Left kidney (tissue), 2 donors: ENCODE results near the gene PEAR1. TPM values are rescaled to one million over a fixed set of nuclear protein-coding genes. Genes with fewer than 3 reads are reported as not detected.

Experiments used
- DNase-seq: peaks from one replicate; pipeline ENCODE4 v3.0.0-alpha.2; 2013
- polyA plus RNA-seq: library from polyadenylated mRNA; unstranded; fragments of 120-200 nt; gene quantifications from one replicate; pipeline ENCODE4 v1.2.1, GENCODE V29; 2013; ENCODE audit not compliant: insufficient read length

The PEAR1 gene
- polyA plus RNA-seq, 1 donor = 21.1 TPM

DNA sequence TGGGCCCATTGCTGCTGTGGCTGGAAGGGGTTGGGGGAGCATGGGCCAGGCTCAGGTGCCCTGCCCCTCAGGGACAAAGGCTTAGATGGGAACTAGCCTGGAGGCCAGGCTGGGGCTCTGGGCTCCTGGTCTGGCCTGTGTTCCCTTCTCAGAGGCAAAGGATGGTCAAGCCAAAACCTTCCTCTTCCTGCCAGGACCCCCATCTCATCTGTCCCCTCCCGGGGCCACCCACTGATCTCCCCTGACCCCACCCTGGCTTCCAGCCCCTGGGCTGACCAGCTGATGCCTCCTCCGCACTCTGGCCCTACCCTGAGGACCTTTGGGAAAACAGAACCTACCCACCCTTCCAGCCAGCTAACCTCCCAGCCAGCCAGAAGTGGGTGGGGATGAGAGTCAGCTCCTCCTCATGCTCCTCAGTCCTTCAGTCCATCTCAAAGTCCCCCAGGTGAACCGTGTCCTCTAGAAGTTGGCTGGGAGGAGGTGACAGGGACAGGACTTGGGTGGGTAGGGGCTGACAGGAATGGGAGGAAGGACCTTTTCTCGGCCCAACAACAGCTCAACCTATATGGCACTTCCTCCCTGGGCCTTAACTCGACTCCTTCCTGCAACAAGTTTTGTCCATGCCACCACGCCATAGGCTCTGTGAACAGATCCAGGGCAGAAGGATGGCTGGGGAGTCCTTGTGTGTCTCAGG is 7.5 kb downstream of the PEAR1 start:
- no peak for DNase-seq

DNA sequence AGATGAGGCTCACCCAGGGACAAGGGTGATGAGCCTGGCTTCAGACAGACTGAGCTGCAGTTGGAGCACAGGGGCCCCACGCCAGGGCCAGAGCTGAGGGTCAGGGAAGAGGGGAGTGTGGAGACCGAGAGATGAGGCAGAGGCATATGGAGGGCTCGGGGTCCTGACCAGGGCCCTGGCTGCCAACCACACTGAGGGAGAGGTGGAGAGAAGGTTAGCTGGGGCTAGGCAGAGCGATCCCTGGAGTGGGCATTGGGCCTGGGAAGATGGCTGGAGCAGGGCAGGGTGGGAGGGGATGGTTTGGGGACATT is 8.0 kb downstream of the PEAR1 start:
- DNase-seq = no peak

DNA sequence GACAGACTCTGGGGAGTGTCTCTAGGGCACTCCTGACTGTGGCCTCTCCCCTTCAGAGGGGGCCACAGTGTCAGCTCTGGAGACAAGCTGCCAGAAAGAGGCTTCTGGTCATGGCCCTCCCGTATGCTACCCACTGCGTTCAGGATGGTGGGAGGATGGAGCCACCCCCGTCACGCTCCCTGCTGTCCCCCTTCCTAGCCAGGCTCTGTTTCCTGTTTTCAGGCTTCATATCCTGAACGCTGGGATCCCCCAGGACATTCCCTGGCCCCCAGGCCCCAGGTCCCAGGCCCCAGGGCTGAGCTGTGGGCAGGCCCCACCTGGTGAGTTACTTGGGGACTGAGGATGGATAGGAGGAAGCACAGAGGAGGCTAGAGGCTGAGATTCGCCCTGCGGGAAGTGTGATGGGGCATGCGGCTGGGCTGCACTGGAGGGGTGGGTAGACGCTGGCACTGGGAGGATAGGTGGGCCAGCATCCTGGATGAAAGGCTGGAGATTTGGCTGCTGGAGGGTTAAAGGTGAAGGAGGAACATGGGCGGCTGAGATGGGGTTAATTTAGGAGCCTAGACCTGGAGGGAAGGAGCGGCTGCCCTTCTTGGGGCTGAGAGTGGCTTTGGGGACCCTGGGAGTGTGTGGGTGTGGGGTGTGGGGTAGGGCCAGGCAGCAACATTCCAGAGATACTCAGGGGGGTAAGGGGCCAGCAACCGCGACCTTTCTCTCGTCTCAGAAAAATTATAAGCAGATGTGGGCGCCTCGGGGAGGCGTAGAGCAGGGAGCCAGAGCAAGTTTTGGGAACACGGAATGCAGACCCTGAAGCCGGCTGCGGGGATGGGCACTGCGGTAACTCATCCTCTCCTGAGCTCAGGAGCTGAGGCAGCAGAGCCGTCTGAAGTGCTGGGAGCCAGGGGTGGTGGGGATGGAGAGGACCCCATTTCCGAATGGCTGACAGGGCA is 8.7 kb downstream of the PEAR1 start:
- no peak for DNase-seq

DNA sequence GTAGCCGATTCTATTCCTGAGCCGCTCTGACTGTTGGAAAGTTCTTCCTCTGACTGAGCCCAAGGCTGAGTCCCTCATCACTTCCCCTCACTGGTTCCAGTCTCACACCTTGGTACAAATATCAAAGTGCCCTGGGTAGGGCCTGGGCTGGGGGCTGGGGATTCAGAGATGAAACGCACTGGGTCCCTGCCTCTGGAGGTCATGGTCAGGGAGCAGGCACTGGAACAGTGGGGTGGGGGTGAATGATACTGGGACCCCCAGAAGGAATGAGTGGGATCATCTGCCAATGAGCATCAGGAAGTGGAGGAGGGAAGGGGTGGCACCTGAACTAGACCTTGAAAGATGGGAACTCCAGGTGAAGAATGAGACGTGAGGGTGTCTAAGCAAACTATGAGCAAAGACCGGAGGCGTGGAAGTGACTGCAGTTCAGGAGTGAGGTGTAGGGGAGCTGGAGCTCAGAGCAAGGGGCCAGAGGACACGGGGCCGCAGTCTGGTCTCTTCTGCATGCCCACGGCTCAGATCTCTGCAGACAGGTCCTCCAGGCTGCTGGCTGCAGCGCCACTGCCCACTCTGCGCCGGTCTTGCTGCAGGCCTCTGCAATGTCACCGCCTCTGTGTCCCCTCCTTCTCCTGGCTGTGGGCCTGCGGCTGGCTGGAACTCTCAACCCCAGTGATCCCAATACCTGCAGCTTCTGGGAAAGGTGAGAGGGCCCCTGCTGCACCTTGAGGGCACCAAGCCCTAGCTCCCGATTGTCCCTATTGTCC is 10.0 kb downstream of the PEAR1 start:
- DNase-seq = no peak

DNA sequence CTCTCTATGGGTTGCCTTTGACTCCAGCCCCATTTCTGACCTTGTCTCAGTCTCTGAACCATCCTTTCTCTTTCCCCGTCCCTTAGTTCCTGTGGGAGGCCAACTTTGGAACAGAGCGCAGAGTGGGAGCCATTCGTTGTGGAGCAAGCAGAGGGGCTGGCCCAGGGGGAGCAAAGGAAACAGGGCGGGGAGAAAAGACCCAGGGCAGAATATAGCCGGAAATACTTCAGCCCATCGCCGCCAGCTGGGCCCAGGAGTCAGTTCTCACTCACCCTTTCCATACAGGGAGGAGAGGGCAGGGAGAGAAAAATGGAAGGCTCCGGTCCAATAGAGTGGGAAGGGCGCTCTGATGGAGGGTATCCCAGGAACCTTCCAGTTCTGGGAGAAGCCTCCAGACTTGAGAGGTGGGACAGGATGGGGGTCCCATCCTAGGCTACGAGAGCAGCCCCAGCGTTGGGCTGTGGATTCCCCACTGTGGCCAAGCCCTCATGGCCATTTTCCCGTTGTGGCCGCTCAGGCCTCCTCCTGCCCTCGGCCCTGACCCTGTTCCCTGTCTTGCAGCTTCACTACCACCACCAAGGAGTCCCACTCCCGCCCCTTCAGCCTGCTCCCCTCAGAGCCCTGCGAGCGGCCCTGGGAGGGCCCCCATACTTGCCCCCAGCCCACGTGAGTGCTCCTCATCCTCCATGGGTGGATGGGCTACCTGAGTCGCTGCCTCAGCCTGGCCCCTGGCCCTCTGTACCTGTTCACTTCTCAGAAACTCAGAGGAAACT is 10.9 kb downstream of the PEAR1 start:
- no peak for DNase-seq

DNA sequence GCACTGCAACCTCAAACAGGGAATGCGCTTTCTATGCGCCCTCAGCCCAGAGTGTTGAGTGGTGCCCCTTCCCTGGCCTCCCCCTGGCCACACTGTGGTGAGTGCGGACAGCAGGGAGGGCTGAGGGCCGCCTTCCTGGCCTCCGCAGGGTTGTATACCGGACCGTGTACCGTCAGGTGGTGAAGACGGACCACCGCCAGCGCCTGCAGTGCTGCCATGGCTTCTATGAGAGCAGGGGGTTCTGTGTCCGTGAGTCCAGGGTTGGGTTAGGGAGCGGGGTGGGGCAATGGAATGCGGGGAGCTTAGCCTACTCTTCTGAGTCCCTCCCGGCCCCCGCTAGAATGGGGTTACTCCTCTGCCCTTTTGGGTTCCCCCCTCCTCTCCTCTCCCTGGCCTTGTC is 11.7 kb downstream of the PEAR1 start:
- no peak for DNase-seq

DNA sequence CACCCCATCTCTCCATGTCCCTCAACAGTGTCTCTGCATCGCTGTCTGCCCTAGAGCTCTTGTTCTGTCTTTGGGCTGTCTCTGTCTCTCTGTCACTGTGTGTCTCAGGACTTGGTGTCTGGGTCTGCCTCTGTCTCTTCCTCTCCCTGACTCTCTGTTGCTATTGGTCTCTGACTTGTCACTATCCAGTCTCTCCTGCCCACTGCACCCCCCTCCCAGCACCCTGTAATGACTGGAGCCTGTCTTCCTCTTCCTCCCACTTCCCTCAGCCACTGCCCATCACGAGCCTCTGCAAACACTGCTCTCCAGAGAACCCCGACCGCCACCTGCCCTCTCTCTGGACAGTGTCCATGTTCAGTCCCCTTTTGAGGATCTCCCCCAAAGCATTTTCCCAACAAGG is 12.1 kb downstream of the PEAR1 start:
- DNase-seq = no peak

DNA sequence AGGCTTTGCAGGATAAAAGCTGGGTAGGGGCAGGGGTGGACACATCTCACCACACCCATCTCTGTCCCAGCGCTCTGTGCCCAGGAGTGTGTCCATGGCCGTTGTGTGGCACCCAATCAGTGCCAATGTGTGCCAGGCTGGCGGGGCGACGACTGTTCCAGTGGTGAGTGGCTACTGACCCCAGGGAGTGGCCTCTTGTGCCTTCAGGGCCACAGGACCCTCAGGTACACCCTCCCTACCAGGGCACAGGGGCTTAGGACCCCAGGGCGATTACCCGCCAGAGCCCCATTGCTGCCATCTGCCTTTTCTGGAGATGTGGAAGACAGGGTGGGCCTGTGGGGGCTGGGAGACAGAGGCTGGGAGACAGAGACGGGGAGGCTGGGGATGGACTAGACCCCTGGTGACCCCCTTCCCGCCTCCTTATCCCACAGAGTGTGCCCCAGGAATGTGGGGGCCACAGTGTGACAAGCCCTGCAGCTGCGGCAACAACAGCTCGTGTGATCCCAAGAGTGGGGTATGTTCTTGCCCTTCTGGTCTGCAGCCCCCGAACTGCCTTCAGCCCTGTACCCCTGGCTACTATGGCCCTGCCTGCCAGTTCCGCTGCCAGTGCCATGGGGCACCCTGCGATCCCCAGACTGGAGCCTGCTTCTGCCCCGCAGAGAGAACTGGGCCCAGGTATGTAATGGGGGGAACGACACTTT is 12.8 kb downstream of the PEAR1 start:
- no peak for DNase-seq

DNA sequence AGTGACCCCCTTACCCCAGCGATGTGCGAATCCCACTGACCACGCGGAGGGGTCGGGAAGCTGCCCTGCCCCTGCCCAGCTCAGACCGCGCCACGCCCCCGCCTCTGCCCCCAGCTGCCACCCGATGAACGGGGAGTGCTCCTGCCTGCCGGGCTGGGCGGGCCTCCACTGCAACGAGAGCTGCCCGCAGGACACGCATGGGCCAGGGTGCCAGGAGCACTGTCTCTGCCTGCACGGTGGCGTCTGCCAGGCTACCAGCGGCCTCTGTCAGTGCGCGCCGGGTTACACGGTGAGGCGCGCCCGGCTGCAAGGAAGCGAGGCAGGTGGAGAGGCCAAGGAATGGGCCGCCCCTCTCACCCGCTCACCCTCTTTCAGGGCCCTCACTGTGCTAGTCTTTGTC is 15.0 kb downstream of the PEAR1 start:
- DNase-seq = no peak

DNA sequence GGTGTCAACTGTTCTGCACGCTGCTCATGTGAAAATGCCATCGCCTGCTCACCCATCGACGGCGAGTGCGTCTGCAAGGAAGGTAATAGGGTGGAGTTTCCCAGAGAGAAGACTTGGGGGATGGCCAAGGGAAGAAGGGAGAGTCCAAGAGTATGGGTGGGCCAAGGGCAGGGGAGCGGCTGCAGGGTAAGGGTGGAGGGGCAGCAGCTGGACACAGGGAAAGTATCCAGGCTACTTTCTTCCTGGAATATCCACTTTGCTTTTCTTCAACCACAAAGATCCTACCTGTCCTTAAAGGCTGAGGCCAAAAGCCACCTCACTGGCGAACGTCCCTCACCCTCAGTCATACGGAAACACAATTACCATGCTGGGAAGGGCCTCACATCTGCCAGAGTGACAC is 15.4 kb downstream of the PEAR1 start:
- DNase-seq = no peak

DNA sequence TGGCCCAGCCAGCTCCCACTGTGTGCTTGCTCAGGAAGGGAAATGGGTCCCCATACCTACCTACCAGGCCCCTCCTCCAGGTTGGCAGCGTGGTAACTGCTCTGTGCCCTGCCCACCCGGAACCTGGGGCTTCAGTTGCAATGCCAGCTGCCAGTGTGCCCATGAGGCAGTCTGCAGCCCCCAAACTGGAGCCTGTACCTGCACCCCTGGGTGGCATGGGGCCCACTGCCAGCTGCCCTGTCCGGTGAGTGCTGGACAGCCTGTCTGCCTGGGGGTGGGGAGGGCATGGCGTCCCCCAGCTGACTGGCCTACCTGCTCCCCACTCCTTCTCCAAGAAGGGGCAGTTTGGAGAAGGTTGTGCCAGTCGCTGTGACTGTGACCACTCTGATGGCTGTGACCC is 16.2 kb downstream of the PEAR1 start:
- no peak for DNase-seq

DNA sequence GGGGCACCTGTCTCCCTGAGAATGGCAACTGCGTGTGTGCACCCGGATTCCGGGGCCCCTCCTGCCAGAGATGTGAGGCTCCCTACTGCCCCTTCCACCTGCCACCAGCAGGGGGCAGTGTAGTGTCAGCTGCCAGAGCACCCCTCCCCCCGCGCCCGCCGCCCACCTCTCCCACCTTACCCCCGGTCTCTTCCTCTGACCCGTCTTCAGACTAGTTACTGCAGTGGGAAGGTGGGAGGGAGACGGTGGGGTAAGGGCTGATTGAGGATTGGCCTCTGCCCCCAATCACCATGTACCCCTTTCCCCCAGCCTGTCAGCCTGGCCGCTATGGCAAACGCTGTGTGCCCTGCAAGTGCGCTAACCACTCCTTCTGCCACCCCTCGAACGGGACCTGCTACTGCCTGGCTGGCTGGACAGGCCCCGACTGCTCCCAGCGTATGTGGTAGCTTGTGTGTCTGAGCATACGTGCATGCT is 16.8 kb downstream of the PEAR1 start:
- DNase-seq = no peak

DNA sequence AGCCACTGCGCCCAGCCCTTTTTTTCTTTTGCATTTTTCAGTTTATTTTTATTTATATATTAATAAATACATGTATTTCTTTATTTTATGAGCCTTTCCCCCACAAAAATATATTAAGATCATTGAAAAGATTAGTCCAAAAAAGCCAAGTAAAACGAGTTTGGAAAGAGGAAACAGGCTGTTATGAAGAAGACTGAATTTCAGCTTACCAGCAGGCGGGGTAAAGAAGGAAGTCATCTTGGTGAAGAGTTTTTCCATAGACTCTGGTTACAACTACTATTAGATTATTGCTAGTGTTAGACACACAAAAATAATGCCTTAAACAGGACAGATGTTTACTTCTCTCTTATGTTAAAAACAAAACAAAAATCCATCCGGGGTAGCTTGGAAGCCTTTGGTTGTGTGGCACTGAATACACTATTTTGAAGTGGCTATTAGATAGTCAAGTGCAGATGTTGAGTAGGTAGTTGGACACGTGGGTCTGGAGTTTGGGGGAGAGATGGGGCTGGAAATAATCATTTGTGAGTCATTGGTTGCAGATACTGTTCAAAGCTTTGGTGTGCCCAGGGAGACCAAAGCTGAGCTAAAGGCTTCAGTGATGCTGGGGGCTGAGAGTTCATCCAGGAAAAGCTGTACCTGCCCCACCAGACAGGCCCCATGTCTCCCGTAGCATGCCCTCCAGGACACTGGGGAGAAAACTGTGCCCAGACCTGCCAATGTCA is 18.2 kb downstream of the PEAR1 start:
- DNase-seq = no peak

DNA sequence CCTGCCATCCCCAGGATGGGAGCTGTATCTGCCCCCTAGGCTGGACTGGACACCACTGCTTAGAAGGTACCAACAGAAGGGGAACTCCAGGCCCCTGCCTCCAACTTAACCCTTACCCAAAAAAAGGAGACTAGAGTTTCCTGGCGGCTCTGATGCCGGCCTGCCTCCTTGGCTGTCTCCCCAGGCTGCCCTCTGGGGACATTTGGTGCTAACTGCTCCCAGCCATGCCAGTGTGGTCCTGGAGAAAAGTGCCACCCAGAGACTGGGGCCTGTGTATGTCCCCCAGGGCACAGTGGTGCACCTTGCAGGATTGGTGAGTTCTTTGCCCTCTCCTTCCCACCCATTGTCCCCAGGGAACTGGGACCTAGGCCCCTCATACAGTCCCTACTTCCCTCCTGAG is 18.8 kb downstream of the PEAR1 start:
- no peak for DNase-seq

DNA sequence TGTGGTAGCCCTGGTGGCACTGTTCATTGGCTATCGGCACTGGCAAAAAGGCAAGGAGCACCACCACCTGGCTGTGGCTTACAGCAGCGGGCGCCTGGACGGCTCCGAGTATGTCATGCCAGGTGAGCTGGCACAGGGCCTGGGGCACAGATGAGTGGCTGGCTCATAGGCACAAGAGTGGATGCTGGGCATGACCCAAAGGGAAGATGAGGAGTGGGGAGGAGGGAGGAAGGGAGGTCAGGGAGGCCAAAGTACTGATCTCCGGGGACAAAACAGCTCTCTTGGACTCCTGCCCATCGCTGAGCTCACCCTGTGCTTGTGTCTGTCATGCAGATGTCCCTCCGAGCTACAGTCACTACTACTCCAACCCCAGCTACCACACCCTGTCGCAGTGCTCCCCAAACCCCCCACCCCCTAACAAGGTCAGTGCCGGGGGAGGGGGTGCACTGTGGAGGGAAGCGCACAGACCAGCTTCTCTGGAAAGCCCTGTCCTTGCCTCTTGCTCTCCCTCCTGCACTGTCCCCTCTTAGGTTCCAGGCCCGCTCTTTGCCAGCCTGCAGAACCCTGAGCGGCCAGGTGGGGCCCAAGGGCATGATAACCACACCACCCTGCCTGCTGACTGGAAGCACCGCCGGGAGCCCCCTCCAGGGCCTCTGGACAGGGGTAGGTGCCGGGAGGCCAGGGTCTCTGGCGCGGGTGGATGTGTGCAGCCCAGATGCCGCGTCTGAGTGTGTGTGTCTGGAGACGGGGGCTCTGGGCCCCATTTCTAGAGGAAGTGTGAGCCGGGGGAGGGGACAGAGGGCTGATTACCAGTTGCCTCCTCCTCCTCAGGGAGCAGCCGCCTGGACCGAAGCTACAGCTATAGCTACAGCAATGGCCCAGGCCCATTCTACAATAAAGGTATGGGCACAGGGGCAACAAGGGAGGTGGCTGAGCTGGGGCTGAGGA is 19.6 kb downstream of the PEAR1 start:
- no peak for DNase-seq

DNA sequence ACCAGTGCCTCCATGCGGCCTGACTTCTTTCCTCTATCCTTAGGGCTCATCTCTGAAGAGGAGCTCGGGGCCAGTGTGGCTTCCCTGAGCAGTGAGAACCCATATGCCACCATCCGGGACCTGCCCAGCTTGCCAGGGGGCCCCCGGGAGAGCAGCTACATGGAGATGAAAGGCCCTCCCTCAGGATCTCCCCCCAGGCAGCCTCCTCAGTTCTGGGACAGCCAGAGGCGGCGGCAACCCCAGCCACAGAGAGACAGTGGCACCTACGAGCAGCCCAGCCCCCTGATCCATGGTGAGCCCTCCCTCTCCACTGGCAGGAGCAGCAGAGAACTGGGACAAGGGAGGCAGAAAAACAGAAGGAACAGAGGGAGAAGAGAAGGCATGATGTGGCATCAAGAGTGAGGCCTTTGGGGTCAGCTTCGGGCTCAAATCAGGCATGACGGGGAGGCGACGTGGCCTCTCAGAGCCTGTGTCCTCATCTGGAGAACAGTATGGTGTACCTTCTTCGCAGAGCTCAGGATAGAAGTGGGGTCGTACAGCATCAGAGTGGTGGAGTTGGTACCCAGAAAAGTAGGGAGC is 20.4 kb downstream of the PEAR1 start:
- no peak for DNase-seq

DNA sequence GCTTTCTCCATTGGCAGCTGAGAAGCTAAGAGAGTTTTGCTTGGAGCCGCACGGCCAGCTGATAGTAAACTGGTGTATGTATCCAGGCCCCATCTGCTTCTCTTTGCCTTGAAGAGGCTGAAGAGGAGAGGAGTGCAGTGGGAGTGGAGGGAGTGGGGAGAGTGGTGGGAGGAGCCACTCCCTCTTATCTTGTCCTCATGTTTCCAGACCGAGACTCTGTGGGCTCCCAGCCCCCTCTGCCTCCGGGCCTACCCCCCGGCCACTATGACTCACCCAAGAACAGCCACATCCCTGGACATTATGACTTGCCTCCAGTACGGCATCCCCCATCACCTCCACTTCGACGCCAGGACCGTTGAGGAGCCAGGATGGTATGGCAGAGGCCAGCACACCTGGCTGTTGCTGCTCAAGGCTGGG is 20.9 kb downstream of the PEAR1 start:
- DNase-seq = no peak

DNA sequence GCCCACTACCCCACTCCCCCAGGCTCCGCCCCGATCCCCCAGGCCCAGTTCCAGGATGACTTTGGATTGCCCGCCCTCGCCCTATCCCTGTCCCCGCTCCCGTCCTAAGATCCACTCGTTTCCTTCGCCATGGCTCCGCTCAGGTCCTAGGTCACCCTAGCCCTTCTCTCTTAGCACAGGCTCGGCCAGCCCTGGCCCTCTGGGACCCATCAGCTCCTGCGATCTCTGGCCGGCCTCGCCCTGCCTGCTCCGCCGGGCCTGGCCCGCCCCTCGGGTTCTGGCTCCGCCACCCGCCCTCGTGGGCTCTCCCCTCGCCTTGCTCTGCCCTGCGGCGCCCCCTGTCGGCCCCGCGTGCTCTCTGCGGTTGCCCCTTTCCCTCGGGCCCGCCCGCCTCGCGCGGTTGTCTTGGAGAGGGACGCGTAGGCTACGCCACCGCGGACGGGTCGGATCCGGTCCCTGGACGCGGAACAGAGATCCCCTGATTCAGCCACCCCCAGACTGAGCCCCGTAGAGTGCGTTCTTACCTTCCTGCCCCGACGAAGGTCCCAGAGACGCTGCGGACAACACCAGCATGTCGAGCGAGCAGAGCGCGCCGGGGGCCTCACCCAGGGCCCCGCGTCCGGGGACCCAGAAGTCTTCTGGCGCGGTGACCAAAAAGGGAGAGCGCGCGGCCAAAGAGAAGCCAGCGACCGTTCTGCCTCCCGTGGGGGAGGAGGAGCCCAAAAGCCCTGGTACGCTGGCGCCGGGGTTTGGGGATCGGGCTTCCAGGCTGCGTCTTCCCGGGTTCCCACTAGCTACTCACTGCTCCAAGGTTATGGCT is 26.9 kb downstream of the PEAR1 start, which contains the start of gene LRRC71:
TSS of gene LRRC71 (plus strand) at position 400 of the 820 bp plus-strand sequence. CDS start at position 572, 172 bp downstream.
- DNase-seq = peak; percentile 83
